ENCODE results near the gene MAP3K3.

The MAP3K3 gene

DNA sequence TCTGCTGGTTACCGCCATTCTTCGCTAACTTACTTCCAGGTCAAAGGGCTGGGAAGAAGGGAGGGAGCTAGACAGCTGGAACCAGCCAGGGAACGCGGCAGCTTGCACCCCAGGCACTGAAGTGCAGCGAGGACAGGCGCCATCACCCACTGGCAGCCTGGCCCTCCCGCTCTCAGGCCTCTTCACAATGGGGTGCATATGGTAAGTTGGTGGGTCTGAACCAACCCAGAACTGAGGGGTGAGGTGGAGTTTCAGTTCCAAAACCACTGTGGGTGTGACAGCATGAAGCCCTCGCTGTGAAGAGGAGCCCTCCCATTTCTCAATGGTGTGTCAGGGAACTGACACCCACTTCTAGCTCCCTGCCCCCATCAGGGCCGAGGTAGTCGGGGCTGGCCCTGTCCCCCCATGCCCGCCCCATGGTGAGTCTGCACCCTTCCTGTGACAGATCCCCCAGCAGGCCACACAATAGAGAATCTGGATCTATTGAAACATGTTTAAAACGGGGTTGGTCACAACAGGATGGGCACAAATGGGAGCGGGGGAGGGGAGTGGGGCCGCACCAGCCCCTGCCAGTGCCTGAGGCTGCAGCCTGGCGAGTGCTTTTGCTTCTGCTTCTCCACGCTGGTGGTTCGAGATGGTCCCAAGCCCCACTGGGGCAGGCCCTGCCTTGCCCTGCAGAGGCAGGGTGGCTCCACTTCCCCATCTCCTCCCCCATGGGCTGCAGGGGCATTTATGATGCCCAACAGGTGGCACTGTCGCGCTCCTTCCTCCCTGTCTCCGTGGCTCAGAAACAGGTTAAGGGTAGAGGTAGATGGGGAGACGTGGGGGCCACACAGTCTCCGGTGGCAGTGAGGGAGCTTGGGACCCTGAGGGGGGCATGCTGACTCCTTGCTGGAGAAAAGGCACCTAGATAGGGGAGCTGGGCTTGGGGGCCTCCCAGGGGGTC lies 75.4 kb downstream of the MAP3K3 start:
- H4K91ac ChIP-seq (ENCODE audit: low read length), result no peak overlapping the region

GRCh38 chr17:63698381-63698885 lies 76.2 kb downstream of the MAP3K3 start:
- Histone ChIP-seq H3K27me3 (ENCODE audit: control insufficient read depth in 1 of 2, insufficient read depth in 1 of 2, low read length in 2 of 2) (no peaks in the 10 kb centered on the region), H3K9me3 (ENCODE audit: control insufficient read depth, low read length) (no peaks in the 10 kb centered on the region), H3K36me3 (ENCODE audit: control insufficient read depth in 1 of 2, insufficient read depth in 2 of 2, low read depth in 1 of 2, low read length in 2 of 2) (peaks cover 27 to 59% of the 10 kb centered on the region in 2 experiments), H3K4me1 (ENCODE audit: control insufficient read depth, insufficient read depth, low read depth, low read length) (peaks cover 42% of the 10 kb centered on the region), H2BK12ac (ENCODE audit: low read length in 2 of 2) (peak overlapping the region in 1 of 2 experiments; percentile 52), H3K18ac (ENCODE audit: low read depth in 1 of 2, low read length in 2 of 2) (peak overlapping the region; percentile 64 to 91), H3K27ac (ENCODE audit: low read length, poor library complexity, severe bottlenecking) (no peak overlapping the region), H4K91ac (ENCODE audit: low read length) (peak overlapping the region; percentile 70), H3K23ac (ENCODE audit: low read length in 2 of 2) (peak overlapping the region in 1 of 2 experiments; percentile 51), H3K4me2 (ENCODE audit: low read length, poor library complexity, severe bottlenecking) (peak overlapping the region; percentile 80), H3K4ac (ENCODE audit: low read depth in 1 of 2, low read length in 2 of 2) (peak overlapping the region in 1 of 2 experiments; percentile 44), H2AFZ (ENCODE audit: low read depth, low read length) (no peak overlapping the region), H3K79me1 (replicated peaks; ENCODE audit: low read length, poor library complexity, severe bottlenecking) (peaks cover 9% of the 10 kb centered on the region), H4K8ac (ENCODE audit: low read length) (peak overlapping the region; percentile 29), H2BK120ac (ENCODE audit: low read depth, low read length) (peak overlapping the region; percentile 39), H3K9ac (ENCODE audit: low read length) (no peak overlapping the region), H3K14ac (ENCODE audit: low read length in 2 of 2) (peak overlapping the region in 1 of 2 experiments; percentile 71), H2BK15ac (ENCODE audit: low read depth, poor library complexity, severe bottlenecking) (no peak overlapping the region), H2AK5ac (ENCODE audit: low read length, severe bottlenecking) (peak overlapping the region; percentile 13), H2BK5ac (ENCODE audit: low read depth, low read length, poor library complexity, severe bottlenecking) (no peak overlapping the region), H3K4me3 (ENCODE audit: insufficient read depth in 1 of 2, low read depth in 1 of 2, low read length in 2 of 2) (peak overlapping the region in 1 of 2 experiments; percentile 76)
- DNase-seq, result no peak
- 59% methylated on average over 21 of the region's 24 CpGs for WGBS

More for the DNA sequence above, 75.4 kb downstream of the MAP3K3 start:
- peaks cover 42% of the 10 kb centered on the region for H3K4me1 ChIP-seq (ENCODE audit: control insufficient read depth, insufficient read depth, low read depth, low read length)
- peaks cover 9% of the 10 kb centered on the region for H3K79me1 ChIP-seq (replicated peaks; ENCODE audit: low read length, poor library complexity, severe bottlenecking)
- H3K23ac ChIP-seq (ENCODE audit: low read length in 2 of 2), result no peak overlapping the region
- H3K27me3 ChIP-seq (ENCODE audit: control insufficient read depth in 1 of 2, insufficient read depth in 1 of 2, low read length in 2 of 2), result no peaks in the 10 kb centered on the region
- no peaks in the 10 kb centered on the region for H3K9me3 ChIP-seq (ENCODE audit: control insufficient read depth, low read length)
- H4K8ac ChIP-seq (ENCODE audit: low read length), result peak overlapping the region; percentile 28
- H2BK12ac ChIP-seq (ENCODE audit: low read length in 2 of 2), result no peak overlapping the region
- H3K27ac ChIP-seq (ENCODE audit: low read length, poor library complexity, severe bottlenecking), result no peak overlapping the region
- peak overlapping the region in 1 of 2 experiments; percentile 11 for H3K18ac ChIP-seq (ENCODE audit: low read depth in 1 of 2, low read length in 2 of 2)
- peak; percentile 20 for DNase-seq
- H3K14ac ChIP-seq (ENCODE audit: low read length in 2 of 2), result peak overlapping the region in 1 of 2 experiments; percentile 18
- H3K9ac ChIP-seq (ENCODE audit: low read length), result no peak overlapping the region
- no peak overlapping the region for H2BK5ac ChIP-seq (ENCODE audit: low read depth, low read length, poor library complexity, severe bottlenecking)
- no peak overlapping the region for H2BK120ac ChIP-seq (ENCODE audit: low read depth, low read length)
- peaks cover 27 to 54% of the 10 kb centered on the region in 2 experiments for H3K36me3 ChIP-seq (ENCODE audit: control insufficient read depth in 1 of 2, insufficient read depth in 2 of 2, low read depth in 1 of 2, low read length in 2 of 2)
- WGBS, result 88% methylated on average over 22 of the region's 22 CpGs
- no peak overlapping the region for H3K4me2 ChIP-seq (ENCODE audit: low read length, poor library complexity, severe bottlenecking)
- no peak overlapping the region for H3K4ac ChIP-seq (ENCODE audit: low read depth in 1 of 2, low read length in 2 of 2)
- no peak overlapping the region for H2BK15ac ChIP-seq (ENCODE audit: low read depth, poor library complexity, severe bottlenecking)
- peak overlapping the region; percentile 21 for H2AK5ac ChIP-seq (ENCODE audit: low read length, severe bottlenecking)
- no peak overlapping the region for H3K4me3 ChIP-seq (ENCODE audit: insufficient read depth in 1 of 2, low read depth in 1 of 2, low read length in 2 of 2)
- H2AFZ ChIP-seq (ENCODE audit: low read depth, low read length), result no peak overlapping the region

DNA sequence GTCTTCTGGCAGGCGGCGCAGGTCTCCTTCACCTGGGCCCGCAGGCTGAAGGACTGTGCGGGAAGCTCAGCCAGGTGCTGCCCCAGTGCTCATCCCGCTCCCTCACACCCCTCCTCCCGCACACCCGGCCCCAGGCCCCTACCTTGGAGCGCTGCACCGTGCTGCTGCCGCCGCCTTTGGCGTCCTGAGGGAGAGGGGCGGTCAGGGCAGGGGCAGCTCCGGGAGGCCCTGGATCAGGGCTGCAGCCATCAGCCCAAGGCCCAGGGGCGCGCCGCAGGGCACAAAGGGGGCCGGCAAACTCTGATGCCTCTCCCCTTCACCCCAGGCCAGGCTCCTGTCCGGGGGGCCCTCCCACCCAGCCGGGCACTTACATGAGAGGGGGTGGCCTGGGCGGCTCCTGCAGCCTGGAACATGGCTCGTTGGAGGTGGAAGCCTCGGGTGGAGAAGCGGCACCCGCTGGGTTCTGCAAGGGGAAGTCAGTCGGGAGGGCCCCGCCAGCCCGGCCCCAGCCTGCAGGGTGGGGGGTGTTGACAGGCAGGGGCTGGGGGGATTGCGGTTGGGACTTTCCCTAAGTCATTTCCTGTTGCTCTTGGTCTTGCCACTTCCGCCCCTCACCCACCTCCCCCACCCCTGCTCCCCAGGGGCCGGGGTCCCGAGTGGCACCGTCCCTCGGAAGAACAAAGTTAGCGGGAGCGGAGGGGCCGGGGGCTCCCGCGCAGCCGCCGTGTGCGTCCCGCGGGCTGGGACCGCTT lies 76.8 kb downstream of the MAP3K3 start:
- WGBS, result 4% methylated on average over 31 of the region's 45 CpGs
- DNase-seq, result peak; percentile 68

More for the DNA sequence above, 76.8 kb downstream of the MAP3K3 start:
- Histone ChIP-seq H3K18ac (ENCODE audit: low read depth in 1 of 2, low read length in 2 of 2) (peak overlapping the region; percentile 64 to 91), H3K9ac (ENCODE audit: low read length) (no peak overlapping the region), H3K4me3 (ENCODE audit: insufficient read depth in 1 of 2, low read depth in 1 of 2, low read length in 2 of 2) (peak overlapping the region; percentile 18 to 76), H2BK5ac (ENCODE audit: low read depth, low read length, poor library complexity, severe bottlenecking) (peak overlapping the region; percentile 66), H2BK120ac (ENCODE audit: low read depth, low read length) (peak overlapping the region; percentile 91), H2BK15ac (ENCODE audit: low read depth, poor library complexity, severe bottlenecking) (peak overlapping the region; percentile 80), H3K14ac (ENCODE audit: low read length in 2 of 2) (peak overlapping the region in 1 of 2 experiments; percentile 71), H3K23ac (ENCODE audit: low read length in 2 of 2) (peak overlapping the region in 1 of 2 experiments; percentile 51), H4K91ac (ENCODE audit: low read length) (peak overlapping the region; percentile 70), H3K9me3 (ENCODE audit: control insufficient read depth, low read length) (no peaks in the 10 kb centered on the region), H3K36me3 (ENCODE audit: control insufficient read depth in 1 of 2, insufficient read depth in 2 of 2, low read depth in 1 of 2, low read length in 2 of 2) (peaks cover 26 to 59% of the 10 kb centered on the region in 2 experiments), H3K4me1 (ENCODE audit: control insufficient read depth, insufficient read depth, low read depth, low read length) (peaks cover 42% of the 10 kb centered on the region), H2BK12ac (ENCODE audit: low read length in 2 of 2) (no peak overlapping the region), H3K4me2 (ENCODE audit: low read length, poor library complexity, severe bottlenecking) (peak overlapping the region; percentile 80), H3K79me1 (replicated peaks; ENCODE audit: low read length, poor library complexity, severe bottlenecking) (peaks cover 9% of the 10 kb centered on the region), H2AFZ (ENCODE audit: low read depth, low read length) (no peak overlapping the region), H3K4ac (ENCODE audit: low read depth in 1 of 2, low read length in 2 of 2) (peak overlapping the region; percentile 53 to 84), H3K27me3 (ENCODE audit: control insufficient read depth in 1 of 2, insufficient read depth in 1 of 2, low read length in 2 of 2) (no peaks in the 10 kb centered on the region), H3K27ac (ENCODE audit: low read length, poor library complexity, severe bottlenecking) (no peak overlapping the region), H4K8ac (ENCODE audit: low read length) (no peak overlapping the region), H2AK5ac (ENCODE audit: low read length, severe bottlenecking) (no peak overlapping the region)

All from mesenchymal stem cell (in vitro differentiated cells and primary cell).